HG02642 (cell line): Measurements from ENCODE around the gene TMTC1.
"Not testable (repeated sequence)": the region's sequence is repeated elsewhere in the genome, so short reads cannot be mapped to it uniquely, and the experiment has no call there.

ENCODE experiments used
- ATAC-seq: cut with Tn5 transposase; IDR thresholded peaks from one replicate; pipeline ENCODE4 v1.9.1; 2021; ENCODE audit warnings: mild to moderate bottlenecking; ENCODE audit not compliant: unreplicated experiment, poor library complexity

TMTC1 gene

DNA sequence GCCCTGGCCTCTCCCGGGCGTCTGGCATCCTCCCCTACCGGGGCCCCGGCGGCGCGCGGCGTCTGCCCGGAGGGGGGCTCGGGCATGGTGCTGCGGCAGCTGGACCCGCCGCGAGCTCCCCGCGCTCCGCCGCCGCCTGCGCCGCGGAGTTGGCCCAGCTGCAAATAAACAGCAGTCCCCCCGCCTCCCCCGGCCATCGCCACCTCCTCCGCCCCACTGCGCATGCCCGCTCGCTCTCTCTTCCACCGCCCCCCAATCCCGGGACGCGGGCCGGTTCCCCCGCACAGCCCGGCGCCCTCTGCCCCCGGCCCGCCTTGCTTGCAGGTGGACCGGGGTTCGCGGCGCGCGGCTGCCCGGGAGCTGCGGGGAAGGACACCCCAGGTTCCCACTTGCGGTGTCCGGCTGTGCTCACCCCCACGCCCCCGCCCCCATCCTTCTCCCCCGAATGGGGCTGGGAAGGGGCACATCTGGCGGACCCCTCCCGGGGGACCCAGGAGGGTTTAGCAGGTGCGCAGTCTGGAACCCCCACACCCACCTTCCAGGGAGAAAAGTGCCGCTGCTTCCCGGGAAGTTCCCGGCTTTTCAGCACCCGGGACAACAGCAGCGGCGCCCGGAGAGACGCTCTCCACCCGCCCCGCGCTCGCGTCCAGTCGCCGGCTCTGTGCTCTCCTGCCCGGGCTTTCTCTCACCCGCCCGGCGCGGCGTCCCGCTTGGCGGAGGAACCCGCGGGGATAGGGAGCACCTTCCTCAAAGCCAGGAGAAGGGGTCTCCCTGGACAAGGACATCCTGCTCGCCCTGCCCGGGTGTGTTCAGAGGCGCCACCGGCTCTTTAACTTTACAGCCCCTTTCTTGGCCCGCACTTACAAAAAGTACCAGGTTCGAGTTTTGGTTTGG, at the start of gene TMTC1:
Gene TMTC1 (minus strand): TSS at position 170 of the 894 bp plus-strand sequence. CDS start 191 bp downstream, outside the sequence.
- ATAC-seq, result peak; percentile 23

DNA sequence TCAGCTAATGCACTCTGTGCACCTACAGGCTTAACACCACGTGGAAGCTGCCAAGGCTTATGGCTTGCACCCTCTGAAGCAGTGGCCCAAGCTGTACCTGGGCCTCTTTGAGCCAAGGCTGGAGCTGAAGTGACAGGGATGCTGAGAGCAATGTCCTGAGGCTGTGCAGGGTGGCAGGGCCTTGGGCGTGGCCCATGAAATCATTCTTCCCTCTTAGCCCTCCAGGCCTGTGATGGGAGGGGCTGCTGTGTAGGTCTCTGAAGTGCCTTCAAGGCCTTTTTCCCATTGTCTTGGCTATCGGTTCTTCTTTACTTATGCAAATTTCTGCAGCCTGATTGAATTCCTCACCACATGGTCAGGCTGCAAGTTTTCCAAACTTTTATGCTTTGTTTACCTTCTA, 47.4 kb upstream of the TMTC1 start:
- ATAC-seq, result no peak

DNA sequence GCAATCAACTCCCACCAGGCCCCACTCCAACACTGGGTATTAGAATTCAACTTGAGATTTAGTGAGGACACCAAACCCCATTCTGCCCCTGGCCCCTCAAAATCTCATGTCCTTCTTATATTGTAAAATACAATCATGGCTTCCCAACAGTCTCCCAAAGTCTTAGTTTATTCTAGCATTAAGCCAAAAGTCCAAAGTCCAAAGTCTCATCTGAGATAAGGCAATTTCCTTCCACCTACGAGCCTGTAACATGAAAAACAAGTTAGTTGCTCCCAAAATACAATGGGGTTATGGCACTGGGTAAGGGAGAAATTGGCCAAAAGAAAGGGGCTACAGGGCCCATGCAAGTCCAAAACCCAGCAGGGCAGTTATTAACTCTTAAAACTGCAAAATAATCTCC, 46.6 kb upstream of the TMTC1 start:
- no peak for ATAC-seq

DNA sequence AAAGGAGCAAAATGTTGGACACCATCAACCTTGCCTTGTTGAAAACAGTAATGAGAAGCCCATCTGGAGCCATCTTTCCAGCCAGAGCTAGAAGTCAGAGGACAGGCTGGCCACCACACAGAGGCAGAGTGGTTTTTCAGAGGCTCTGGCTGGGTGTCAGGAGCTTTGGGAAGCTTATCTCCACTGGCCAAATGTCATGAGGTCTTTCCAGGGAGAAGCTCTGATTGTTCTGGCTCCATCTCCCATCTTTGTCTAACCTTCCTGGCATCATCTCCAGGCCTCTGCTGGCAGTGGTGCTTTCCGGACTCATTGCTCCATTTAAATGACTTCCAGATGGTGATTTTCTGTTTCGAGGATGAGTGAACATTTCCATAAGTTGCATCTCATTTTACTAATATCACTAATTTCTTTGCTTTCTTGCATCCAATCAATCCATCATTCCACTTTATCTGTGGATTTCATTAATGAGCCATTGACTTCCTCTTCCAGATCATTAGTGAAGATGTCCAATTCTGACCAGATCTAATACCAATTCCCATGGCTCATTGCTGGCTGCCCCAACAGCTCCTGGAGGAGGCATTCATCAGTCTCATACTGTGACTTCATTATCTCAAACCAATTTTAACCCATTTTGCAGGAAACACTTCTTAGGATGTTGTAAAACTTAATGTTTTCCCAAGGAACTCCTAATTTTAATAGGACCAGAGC, 35.3 kb upstream of the TMTC1 start:
- ATAC-seq, result no peak

DNA sequence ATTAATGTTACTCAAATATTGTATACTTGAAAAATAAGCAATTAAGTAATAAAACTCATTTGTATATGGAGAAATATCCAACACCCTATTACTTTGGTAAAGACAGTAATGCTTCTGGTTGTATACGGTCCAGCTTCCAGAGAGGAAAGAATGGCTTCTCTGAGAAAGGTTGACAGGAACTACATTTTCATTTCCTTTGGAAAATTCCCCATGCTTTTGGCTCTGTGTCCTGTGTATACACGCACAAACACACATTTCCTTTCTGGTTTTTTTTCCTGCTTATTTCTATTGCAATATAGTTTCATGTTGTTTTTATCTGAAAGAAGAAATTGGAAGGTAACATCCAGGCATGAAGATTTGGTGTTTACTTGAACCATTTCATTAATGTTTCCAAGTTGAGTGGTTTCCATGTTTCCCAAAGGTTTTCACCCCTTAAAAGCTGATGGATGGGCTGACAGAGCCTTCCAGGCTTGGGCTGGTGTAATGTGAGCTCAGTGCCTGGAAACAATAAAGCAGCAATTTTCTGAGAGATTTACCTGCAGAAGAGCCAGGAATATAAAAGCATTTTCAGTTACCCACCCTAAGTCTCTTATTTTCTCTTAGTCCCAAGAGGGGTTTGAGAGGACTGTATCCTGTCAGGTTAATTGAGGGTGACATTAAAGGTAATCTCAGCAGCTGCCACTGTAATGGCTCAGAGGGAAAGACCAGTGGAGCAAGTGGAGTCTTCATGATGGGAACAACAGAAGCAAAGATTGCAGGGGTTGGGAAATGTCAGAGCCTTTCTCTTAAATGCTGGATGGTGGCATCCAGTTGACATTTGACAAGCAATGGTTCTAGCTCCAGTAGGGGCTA, 33.4 kb upstream of the TMTC1 start:
- no peak for ATAC-seq

DNA sequence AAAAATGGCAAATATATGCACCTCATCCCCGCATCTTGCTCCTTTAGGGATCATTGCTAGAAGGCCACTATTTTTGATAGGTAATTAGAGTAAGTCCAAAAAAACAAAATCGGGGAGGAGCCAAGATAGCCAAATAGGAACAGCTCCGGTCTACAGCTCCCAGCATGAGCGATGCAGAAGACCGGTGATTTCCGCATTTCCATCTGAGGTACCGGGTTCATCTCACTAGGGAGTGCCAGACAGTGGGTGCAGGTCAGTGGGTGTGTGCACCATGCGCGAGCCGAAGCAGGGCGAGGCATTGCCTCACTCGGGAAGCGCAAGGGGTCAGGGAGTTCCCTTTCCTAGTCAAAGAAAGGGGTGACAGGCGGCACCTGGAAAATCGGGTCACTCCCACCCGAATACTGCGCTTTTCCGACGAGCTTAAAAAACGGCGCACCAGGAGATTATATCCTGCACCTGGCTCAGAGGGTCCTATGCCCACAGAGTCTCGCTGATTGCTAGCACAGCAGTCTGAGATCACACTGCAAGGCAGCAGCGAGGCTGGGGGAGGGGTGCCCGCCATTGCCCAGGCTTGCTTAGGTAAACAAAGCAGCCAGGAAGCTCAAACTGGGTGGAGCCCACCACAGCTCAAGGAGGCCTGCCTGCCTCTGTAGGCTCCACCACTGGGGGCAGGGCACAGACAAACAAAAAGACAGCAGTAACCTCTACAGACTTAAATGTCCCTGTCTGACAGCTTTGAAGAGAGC, 26.0 kb upstream of the TMTC1 start:
- not testable (repeated sequence) for ATAC-seq

DNA sequence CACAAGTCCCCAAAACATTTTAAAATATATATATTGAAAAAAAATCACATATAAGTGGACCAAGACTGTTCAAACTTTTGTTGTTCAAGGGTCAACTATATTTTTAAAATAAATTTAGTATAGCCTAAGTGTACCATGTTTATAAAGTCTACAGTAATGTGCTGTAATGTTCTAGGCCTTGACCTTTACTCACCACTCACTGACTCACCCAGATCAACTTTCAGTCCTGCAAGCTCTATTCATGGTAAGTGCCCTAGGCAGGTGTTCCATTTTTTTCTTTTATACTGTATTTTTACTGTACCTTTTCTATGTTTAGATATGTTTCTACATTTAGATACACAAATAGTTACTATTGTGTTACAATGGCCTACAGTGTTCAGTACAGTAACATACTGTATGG, 23.4 kb upstream of the TMTC1 start:
- no peak for ATAC-seq

DNA sequence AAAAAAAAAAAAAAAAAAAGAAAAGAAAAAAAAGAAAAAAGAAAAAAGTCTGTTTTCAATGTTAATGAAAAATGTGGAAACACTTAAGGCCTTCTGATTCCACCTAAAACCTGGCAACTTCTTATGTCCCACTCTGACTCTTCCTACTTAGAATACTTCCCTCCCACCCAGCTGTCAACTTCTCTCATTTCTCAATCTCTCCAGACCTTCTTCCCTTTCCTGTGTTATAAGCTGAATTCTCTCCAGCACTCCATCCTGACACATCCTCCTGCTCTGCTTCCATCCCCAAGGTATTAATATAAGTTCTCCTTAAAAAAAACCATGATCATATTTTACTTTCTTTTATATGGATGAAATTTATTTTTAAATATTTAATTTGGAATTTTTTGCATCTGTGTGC, 20.3 kb upstream of the TMTC1 start:
- no peak for ATAC-seq

DNA sequence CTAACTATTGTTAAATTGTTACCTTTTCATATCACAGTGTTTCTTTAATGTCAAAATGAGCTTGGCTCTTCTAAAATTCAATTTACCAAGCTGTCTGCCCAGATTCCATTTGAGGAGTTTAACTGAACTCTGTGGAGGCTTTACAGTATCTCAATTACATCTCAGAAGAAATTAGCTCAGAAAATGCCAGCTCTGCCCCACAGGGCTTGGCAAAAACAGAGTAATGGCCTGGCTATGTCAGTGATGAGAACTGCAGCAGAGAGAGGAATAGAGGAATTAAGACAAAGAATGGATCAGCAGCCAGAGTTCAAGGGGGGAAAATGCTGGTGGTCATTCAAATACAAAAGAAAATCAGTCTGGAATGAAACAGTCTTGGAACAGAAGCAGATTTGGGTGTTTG, 15.8 kb upstream of the TMTC1 start:
- ATAC-seq, result no peak

DNA sequence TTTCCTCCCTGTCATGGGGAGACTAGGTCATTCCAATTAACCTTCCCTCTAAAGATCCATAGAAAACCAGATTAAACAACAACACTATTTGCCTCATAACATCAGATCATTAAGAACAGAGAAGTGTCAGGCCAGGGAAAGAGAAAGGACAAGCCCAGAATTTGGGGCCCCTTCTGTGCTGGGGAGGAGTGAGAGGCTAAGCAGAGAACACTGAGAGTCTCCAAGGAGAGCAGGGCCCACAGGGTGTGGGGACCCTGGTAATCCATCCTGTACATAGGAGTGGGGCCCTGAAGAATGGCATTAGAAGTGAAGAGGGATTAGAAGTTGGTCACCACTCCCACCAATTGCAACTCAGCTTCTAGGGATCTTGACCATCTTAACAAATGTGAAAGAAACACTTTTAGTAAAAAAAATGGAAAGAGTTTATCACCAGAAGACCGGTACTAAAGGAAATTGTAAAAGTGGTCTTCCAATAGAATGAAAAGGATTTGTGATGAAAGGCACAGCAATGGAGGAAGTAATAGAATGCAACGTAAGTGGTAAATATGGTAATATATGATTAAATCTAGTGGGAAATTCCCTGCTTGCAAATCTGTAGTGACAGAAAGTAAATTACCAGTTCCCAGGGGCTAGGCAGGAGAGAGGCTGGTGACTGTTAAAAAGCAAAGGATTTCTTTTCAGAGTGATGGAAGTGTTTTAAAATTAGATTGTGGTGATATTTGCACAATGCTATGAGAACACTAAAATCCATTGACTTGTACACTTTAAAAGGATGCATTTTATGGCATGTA, 14.0 kb upstream of the TMTC1 start:
- no peak for ATAC-seq

DNA sequence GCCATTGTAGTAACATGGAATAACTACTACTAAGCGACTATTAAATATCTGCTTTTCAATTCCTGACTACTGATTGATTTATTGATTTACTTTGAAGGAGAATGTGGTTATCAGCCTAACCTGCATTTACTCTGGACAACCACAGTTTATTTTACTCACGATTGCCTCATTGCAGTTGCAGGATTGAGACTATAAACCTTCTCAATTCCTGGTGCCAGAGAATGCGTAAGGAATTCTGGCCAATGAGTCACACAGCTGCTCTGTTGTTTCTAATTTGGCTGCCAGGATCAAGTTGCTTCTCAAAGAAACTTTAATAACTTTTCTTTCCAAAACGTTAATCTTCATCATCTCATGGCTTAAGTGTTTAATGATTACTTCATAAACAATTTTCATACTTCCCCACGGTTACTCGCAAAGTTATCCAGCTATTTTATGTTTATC, 13.1 kb upstream of the TMTC1 start:
- ATAC-seq, result no peak

DNA sequence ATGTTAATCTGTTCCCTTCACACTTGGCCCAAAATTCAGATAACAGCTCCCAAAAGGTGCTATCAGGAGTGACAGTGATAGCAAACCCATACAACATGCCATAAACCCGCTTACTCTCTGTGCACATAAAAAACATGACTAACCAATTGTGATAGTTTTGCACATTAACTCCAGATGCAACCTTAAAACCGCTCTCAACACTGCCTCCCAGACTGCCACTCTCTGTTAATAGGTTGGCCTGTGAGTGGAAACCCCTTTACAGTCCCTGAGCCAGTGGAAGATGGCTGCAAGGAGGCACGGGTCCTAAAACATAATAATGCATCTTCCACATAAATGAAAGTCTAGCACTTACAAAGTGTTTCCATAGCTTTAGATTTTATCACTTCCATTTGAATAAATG, 12.0 kb upstream of the TMTC1 start:
- no peak for ATAC-seq

DNA sequence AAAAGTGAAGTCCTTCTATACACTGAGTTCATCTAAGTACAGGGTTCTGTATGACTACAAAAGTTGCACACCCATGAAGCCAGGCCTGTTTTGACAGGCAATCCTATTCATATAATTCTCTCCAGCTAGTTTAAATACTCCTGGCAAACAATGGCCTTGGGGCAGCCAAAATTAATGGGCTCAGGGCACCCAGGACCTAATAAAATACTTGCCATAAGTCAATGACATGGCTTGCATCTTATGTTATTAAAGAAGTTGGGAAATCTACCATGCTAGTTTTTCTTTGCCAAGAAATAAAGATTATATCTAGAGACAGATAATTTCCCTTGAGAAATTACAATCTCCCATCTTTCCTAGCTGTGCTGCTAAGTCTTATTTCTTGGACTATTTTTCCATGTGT, 11.1 kb upstream of the TMTC1 start:
- ATAC-seq, result no peak

DNA sequence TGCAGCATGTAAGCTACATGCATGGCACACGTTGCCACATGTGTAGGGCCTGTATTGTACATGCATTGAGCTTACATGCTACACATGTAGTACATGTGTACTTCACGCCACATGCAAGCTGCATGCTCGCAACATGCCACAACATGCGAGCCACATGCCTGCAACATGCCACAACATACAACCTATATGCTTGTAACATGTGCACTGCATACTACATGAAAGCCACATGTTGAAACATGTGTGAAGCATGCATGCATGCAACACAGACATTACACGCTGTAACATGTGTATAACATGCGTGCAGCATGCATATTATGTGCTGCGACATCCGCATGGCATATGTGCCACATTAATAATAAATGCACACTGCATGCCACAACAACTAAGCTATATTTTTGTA, 9.1 kb upstream of the TMTC1 start:
- ATAC-seq, result no peak

DNA sequence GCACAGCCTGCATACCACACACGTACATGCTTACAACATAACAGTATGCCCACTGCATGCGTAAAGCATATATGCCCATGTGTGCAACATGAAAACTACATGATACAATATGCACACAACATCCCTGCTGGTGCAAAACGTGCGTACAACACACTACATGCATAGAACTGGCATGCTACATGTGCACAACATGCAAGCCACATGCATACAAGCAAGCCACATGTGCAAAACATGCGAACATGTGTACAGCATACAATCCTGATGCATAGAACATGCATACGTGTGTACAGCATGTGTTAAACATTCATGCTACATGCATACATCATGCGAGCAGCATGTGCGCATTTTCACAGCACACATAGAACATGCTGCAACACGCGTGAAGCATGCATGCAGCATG, 8.4 kb upstream of the TMTC1 start:
- ATAC-seq, result no peak

DNA sequence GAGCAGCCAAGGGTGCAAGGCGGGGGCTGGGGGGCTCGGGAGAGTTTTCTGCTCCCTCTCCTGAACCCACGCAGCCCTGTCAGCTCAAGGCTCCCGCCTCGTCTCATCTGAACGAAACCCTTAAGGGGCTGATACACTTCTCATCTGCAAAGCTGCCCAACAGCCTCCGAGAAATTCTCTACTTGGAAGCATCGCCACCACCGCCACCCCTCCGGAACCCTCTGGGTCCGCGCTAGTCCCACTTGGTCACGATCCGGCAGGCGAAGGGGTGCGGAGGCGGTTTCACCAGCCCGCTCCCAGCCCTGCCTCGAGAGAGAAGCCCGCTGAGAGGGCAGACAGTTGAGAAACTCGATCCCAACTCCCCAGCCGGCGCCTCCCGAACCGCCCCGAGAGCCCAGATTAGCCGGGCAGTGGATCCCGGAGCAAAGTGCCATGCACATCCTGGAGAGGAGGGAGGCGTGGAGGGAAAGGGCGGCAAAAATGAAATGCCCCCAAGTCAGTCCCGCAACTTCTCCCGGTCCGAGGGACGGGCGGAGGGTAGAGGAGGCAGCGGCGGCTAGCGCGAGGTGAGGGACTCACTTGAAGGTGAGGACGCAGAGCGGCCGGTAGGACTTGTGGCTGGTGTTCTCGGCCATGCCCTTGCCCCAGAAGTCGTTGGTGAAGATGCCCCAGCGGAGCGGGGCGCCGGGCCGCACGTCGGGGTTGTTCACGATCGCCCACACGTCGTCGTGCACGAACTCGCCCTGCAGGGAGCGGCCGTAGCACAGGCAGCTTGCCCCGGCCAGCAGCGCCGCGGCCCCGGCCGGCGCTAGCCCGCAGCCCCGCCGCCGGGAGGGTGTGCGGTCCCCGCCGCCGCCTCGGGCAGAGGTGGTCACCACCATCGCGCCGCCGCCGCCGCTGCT, 620 bp downstream of the TMTC1 start:
- peak; percentile 21 for ATAC-seq

DNA sequence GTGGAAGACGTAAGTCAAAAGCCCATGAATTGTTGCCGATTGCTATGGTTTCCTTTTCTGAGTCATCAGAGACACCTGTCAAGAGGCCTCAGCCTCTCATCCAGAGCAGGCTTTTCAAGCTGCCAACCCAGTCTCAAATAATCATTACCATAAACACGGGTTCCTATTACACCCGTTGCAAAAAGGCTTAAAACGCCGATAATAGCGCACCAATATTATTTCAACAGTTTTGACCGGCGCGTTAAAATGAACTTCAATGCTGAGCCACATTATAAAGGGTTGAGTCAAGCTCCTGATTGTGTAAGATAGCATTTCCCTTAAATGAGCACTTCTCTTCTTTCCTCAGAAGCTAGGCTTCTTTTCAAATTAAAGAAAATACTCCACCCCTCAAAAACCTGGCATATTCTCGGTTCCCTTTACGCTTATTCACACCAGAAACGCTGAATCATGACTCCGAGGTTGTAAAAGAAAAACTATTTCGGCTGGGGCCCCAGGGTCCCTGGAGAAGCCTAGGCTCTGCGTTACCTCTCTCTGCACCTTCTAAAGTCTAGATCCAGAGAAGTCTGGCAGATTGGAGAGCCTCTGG, 1.4 kb downstream of the TMTC1 start:
- peak; percentile 71 for ATAC-seq

DNA sequence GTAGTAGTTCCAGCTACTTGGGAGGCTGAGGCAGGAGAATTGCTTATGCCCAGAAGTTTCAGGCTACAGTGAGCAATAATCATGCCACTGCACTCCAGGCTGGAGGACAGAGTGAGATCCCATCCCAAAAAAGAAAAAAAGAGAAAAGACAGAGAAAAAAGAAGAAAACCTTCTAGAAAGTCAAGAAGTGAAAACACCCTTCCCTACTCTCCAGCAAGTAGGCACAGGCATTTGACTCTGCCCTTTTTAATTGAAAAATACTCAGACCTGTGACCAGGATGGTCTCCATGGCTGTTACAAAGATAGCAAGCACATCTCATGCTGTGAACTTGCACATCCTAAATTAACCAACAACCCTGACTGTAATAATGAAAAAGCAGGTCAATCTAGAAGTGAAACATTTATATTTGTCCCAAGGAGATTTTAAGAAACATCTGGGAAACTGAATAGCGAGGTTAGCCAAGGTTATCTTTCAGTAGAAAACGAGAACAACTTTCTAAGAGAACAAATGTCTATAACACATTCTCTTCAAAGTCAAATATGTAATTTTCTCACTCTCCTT, 2.0 kb downstream of the TMTC1 start:
- peak; percentile 30 for ATAC-seq
